SK-N-SH (cell line): ENCODE results near the gene EVI2A.

ENCODE experiments used
- CHD2 ChIP-seq: fragments of 150-350 bp; IDR thresholded peaks from 2 replicates; pipeline ENCODE4 v1.6.1; 2018; ENCODE audit warnings: low read length; ENCODE audit not compliant: partially characterized antibody
- EZH2phosphoT487 ChIP-seq: fragments of 200-600 bp; sonication (generic); IDR thresholded peaks from 2 replicates; pipeline ENCODE4 v1.6.1; 2017; ENCODE audit warnings: low read depth, mixed run types, mild to moderate bottlenecking, antibody characterized with exemption, moderate library complexity, borderline replicate concordance
- MEF2A ChIP-seq: IDR thresholded peaks from 2 replicates; pipeline ENCODE4 v1.4.0; 2012; ENCODE audit warnings: low read depth, borderline replicate concordance
- TF ChIP-seq, protein P1 (sequence below): fragments of 200-600 bp; sonication (generic); IDR thresholded peaks from 2 replicates; pipeline ENCODE4 v1.6.1; 2017; ENCODE audit warnings: antibody characterized with exemption, mild to moderate bottlenecking, moderate library complexity

DNA sequence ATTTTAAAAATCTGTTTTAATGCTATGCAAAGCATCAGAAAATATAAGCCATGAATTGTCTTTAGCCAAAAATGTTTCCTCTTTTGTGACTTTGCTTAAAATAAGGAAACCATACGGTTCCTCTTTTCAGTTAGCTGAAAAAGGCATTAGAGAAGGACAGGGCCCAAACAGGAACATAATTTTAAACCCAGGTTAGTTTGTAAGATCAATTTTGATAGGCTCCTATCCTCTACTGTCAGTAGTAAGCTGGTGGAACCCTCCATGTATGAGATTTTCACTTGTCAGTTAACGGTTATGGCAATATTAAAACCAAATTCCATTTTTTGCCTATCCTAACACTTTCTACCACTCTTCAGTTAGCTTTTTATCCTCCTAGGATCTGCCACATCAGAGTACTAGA is 11.9 kb downstream of the EVI2A start:
- TF ChIP-seq, protein P1, sequence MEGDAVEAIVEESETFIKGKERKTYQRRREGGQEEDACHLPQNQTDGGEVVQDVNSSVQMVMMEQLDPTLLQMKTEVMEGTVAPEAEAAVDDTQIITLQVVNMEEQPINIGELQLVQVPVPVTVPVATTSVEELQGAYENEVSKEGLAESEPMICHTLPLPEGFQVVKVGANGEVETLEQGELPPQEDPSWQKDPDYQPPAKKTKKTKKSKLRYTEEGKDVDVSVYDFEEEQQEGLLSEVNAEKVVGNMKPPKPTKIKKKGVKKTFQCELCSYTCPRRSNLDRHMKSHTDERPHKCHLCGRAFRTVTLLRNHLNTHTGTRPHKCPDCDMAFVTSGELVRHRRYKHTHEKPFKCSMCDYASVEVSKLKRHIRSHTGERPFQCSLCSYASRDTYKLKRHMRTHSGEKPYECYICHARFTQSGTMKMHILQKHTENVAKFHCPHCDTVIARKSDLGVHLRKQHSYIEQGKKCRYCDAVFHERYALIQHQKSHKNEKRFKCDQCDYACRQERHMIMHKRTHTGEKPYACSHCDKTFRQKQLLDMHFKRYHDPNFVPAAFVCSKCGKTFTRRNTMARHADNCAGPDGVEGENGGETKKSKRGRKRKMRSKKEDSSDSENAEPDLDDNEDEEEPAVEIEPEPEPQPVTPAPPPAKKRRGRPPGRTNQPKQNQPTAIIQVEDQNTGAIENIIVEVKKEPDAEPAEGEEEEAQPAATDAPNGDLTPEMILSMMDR = no peak
- TF ChIP-seq CHD2 (no peak), MEF2A (no peak), EZH2phosphoT487 (no peak)
